HG02571 (cell line): ENCODE measurements around the gene SNRNP35.
"Not testable (repeated sequence)": the region's sequence is repeated elsewhere in the genome, so short reads cannot be mapped to it uniquely, and the experiment has no call there.

Experiments
- ATAC-seq: cut with Tn5 transposase; IDR thresholded peaks from one replicate; pipeline ENCODE4 v1.9.1; 2021; ENCODE audit warnings: mild to moderate bottlenecking, moderate library complexity; ENCODE audit not compliant: unreplicated experiment

Gene SNRNP35

DNA sequence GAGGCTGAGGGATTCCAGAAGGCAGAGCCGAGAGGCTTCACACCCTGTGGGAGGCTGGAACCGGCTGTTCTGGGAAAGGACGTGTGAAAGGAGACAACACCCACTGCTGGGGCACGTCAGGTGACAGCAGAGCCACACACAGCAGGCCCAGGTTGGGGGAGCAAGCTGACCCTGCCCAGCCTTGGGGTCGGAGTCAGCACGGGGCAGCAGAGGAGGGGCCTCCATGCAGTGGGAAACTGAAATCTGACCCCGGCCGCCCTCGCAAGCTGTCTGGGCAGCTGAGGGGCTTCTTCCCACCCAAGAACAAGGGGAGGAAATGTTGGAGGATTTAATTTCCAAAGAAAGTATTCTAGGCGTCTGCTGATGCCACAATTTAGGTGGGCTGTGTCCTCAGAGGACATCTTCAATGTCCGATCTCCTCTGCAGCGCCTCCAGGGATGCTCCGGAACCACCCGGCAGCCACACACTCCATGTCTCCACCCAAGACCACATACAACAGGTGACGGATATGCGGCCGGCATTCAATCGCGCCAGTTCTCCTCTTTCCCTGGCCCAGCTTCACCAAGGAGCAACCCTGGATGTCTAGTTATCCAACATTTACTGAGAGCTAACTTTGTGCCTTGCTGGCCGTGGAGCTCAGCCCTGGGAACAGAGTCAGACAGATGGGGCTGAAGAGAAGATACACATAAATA lies 30.7 kb downstream of the SNRNP35 start:
- no peak for ATAC-seq

GRCh38 chr12:123489580-123489979 lies 31.6 kb downstream of the SNRNP35 start:
- ATAC-seq, result no peak

- ATAC-seq, result no peak
Observed at GRCh38 chr12:123490089-123490488, 32.1 kb downstream of the SNRNP35 start.

- no peak for ATAC-seq
Observed at GRCh38 chr12:123491056-123491455, 33.1 kb downstream of the SNRNP35 start.

DNA sequence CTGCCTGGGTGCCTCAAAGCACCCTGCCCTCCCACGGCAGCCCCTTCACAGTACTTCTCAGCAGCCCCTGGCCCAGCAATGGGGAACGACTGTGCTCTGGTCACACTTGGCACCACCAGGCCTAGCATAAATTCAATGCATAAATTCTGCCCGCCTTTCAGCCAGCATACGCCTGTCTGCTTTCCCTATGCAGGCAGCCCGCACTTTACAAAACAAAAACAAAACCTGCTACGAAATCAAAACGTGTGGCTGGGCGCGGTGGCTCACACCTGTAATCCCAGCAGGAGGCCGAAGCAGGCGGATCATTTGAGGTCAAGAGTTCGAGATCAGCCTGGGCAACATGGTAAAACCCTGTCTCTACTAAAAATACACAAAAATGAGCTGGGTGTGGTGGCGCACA lies 33.5 kb downstream of the SNRNP35 start:
- no peak for ATAC-seq

GRCh38 chr12:123492339-123493039 lies 34.5 kb downstream of the SNRNP35 start:
- not testable (repeated sequence) for ATAC-seq

DNA sequence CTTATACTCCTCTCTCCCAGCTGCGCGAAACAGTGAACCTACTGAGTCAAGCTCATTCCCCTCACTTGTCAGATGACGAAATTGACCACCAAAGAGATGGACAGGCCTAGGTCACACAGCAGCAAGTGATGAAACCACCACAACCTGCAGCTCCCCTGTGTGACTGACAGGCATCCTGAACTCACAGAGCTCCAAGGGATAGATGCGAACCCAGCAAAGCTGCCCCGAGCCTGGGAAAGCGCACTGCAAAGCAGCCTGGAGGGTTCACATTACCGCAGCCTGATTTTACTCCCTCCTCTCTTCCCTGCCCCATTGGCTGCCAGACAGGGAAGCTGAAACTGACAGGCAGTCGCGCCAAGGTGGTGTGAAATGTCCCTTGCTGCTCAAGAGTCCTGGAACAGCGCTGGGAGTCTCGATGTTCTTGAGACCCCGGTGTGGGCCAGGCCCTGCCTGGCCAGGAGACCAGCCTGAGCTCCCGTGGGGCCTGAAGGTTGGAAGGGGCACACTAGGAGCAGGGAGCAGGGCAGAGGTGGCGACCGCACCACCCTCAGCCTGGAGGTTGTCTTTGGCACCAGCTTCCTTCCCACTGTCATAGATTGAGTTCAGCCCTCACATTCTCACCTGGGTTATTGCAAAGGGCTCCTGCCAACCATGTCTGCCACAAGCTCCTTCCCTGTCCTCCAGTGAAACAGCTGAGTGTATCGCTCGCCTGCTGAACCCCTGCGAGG lies 36.3 kb downstream of the SNRNP35 start:
- ATAC-seq, result no peak

DNA sequence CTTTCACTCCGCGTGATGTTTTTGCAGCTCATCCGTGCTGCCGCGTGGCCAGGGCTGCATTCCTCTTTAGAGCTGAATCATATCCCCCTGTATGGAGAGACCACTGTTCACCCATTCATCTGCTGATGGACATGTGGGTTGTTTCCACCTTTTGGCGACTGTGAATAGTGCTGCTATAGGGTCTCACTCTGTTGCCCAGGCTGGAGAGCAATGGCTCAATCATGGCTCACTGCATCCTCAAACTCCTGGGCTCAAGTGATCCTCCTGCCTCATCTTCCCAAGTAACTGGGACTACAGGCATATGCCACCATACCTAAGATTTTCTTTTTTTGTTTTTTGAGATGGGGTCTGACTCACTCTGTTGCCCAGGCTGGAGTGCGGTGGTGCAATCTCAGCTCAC lies 39.1 kb downstream of the SNRNP35 start:
- no peak for ATAC-seq

DNA sequence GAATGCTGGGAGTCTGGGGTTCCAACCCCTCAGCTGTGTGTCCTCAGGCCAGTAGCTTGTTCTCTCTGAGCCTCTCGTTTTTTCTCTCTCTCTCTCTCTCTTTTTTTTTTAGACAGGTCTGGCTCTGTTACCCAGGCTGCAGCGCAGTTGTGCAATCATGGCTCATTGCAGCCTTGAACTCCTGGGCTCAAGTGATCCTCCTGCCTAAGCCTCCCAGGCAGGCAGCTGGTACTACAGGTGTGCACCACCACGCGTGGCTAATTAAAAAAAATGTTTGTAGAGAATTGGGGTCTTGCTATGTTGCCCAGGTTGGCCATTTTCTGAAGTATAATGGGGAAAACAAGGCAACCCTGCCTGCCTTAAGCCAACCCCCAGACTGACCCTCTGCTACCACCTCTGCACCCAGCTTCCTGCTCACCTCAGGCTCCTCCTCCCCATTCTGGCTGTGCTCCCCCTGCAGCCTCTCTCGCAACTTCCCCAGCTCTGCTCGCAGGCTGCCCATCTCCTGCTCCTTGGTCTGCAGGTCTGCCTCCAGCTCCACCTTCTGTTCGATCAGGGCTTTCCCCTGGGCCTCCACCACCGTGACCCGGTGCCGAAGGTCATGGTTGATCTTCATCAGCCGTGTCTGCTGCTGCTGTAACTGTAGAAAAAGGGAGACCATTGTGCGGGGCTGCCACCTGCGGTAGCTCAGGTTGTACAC lies 40.3 kb downstream of the SNRNP35 start:
- no peak for ATAC-seq

- ATAC-seq, result no peak
Observed at GRCh38 chr12:123499332-123499731, 41.4 kb downstream of the SNRNP35 start.

- ATAC-seq, result no peak
Observed at GRCh38 chr12:123502163-123502704, 44.3 kb downstream of the SNRNP35 start.

- ATAC-seq, result no peak
Observed at GRCh38 chr12:123506059-123506842, 48.3 kb downstream of the SNRNP35 start.

- ATAC-seq, result no peak
Observed at GRCh38 chr12:123506843-123507236, 48.9 kb downstream of the SNRNP35 start.

DNA sequence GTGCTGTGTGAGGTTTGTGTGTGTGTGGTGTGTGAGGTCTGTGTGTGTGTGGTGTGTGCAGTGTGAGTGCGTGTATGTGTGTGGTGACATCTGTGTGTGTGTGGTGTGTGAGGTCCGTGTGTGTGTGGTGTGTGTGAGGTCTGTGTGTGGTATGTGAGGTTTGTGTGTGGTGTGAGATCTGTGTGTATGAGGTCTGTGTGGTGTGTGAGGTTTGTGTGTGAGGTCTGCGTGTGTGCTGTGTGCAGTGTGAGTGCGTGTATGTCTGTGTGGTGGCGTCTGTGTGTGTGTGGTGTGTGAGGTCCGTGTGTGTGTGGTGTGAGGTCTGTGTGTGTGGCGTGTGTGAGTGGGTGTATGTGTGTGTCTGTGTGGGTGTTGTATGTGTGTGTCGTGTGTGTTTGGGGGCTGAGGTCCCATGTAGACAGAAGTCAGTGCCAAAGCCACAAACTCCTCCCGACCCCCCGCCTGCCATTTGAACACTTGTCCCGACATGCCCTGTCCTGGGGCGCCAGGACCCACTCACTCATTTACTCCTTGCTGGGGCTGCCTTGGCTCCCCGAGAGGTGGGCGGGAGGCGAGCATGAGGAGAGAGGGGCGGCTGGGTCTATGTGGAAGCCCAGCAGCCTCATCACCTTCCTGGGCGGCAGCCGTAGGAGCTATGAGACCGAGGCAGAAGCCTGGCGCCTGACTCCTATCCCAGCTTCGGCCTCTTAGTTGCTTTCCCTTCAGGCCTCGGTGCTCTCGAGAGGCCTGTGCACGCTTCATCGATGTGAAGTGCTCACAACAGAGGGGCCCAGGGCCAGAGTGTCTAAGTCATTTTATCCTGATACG lies 55.1 kb downstream of the SNRNP35 start:
- no peak for ATAC-seq

- no peak for ATAC-seq
Observed at GRCh38 chr12:123513805-123514204, 55.9 kb downstream of the SNRNP35 start.

DNA sequence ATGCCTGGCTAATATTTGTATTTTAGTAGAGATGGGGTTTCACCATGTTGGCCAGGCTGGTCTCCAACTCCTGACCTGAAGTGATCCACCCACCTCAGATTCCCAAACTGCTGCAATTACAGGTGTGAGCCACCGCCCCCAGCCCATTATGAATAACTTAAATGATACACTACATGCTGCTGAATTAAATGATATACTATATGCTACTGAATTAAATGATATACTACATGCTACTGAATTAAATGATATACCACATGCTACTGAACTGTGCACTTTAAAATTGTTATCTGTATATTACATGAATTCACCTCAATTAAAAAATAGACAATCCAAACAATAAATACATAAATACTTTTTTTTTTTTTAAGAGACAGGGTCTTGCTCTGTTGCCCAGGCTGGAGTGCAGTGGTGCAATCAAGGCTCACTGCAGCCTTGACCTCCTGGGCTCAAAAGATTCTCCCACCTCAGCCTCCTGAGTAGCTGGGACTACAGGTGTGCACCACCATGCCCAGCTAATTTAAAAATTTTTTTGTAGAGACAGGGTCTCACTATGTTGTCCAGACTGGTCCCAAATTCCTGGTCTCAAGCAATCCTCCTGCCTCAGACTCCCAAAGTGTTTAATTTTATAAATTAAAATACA lies 56.8 kb downstream of the SNRNP35 start:
- ATAC-seq, result not testable (repeated sequence)

DNA sequence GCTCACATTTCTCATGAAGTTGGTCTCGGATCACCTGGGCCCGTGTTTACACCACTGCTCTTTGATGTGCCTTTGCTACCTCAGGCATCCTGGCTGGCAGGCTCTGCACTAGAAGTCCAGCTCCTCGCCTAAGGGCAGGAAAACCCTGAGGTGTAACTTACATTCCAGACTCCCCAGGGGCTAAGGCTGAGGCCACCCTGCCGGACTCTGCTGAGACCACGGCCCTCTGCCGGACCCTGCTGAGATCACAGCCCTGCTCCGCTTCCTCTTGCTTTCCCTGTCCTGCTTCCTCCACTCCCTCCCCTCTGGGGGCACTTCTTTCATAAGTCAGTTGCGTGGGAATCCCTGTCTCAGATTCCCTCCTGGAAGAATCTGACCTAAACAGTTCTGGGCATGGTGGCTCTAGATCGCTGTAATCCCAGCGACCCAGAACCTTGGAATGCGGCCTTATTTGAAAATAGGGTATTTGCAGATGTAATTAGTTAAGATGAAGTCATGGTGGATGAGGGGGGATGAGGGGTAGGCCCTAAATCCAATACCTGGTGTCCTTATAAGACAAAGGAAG lies 58.4 kb downstream of the SNRNP35 start:
- no peak for ATAC-seq
